GM12891 (cell line): ENCODE results near the gene KRTAP12-3.

Source experiments
- PAX5 ChIP-seq: IDR thresholded peaks from 2 replicates; pipeline ENCODE4 v1.6.1; 2011; ENCODE audit warnings: low read length, moderate library complexity, mild to moderate bottlenecking; ENCODE audit not compliant: insufficient read depth, severe bottlenecking
- POLR2A ChIP-seq: IDR thresholded peaks from 2 replicates; pipeline ENCODE4 v1.6.1; 2011; ENCODE audit warnings: low read depth, low read length, control low read depth
- POLR2AphosphoS5 ChIP-seq: IDR thresholded peaks from 2 replicates; pipeline ENCODE4 v1.6.1; 2011; ENCODE audit warnings: low read depth, low read length, control low read depth
- TAF1 ChIP-seq: IDR thresholded peaks from 2 replicates; pipeline ENCODE4 v1.6.1; 2011; ENCODE audit warnings: low read depth, low read length, control low read depth

GRCh38 chr21:44639331-44639655 is 18.4 kb upstream of the KRTAP12-3 start:
- TF ChIP-seq POLR2A (no peak), POLR2AphosphoS5 (no peak), TAF1 (no peak), PAX5 (no peak)
